Activated T-cell treated with anti-CD3 and anti-CD28 coated beads for 4 hours (primary cell): ENCODE results near the gene AFAP1.

Experiments
- DNase-seq: peaks from one replicate; pipeline ENCODE4 v3.0.0-alpha.2; 2020

AFAP1 gene

DNA sequence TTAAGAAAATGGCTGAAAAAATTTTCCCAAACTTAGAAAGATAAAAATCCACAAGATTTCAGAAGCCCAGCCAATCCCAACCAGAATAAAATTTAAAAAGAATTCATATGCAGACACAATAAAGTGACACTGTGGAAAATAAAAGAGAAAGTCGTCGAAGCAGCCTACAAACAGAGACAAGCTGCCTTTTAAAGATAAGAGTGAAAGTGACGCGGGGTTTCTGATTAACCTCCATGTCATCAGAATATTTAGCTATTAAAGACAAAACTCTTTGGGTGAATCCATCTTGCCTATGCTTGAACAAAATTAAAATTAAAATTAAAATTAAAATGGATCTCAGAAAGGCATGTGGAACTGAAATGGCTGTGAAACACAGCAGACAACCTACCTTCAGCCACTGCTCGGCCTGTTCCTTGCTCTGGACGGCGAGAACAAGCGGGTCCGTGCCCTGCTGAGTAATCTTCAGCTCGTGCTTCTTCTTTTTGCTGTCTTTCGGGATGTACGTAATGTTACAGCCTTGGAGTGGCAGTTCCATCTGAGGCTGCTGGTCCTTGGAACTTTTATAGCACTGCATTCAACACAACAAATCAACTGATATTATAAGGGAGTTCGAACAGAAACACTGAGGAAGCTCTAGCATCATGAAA is 101.4 kb downstream of the AFAP1 start:
- DNase-seq, result no peak

DNA sequence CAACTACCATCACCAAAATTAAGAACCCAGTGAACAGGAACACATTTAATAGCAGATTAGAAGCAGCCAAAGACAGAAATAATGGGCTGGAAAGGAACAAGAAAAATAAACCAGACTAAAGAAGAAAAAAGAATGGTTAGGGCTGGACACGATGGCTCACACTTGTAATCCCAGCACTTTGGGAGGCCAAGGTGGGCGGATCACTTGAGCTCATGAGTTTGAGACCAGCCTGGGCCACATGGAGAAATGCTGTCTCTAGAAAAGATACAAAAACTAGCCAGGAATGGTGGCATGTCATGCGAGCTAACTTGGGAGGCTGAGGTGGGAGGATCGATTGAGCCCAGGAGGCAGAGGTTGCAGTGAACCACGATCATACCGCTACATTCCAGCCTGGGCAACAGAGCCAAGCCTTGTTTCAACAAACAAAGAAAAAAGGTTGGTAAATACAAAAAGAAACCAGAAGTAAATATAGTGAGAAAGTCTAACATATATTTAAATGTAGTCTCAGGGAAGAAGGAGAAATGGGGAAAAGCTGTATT is 102.0 kb downstream of the AFAP1 start:
- no peak for DNase-seq

DNA sequence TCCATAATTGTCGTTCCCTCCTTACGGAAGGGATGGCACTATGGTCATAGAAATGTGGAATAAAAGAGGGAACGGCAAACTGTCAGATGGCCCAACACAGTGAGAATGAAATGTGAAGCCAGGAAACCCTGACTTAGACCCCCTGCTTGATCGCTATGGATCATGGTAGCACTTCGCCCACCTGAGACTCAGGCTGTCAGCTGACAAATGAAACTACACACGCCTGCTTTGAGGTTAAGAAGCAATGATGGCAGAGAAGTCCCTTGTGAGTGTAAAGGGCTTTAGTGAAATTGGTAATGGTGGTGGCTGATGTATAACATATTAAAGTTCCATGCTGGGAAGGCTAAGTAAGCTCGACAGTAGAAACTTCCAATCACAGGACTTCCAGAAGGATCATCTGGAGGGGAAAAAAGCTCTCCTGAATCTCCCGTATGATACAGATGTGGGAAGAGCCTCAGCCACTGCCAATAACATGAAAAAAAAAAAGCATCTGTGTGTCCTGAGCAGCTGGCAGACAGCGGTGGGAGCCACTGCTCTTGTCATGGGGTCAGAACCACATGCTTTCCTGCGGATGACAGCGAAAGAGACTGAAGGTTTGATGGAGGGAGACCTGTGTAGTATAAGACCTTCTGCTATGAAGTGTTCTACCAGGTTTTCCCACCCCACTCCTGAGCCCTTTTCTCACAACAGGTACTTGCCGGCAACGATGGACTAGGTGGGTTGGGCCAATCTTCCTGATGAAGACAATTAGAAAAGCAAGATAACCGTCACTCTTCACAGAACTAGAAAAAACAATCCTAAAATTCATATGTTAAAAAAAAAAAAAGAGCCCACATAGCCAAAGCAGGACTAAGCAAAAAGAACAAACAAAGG is 107.6 kb downstream of the AFAP1 start:
- no peak for DNase-seq

DNA sequence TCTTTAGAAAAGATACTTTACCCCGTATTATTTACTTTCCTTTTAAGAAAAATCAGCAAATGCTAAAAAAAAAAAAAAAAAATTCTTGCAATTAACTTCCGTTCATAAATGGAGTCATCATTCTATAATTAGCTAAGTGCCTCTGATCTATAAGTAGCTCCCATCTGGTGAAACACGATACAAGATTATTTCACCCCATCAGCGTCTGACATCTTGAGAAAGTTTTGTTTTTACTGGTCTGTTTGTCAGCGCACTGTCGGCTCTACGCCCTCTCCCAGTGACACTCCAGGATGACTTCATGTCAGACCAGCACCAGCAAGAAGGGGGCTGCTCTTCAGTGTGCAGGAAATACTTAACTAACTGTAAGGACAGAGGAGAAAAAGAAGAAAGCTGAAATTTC is 108.3 kb downstream of the AFAP1 start:
- DNase-seq, result no peak

DNA sequence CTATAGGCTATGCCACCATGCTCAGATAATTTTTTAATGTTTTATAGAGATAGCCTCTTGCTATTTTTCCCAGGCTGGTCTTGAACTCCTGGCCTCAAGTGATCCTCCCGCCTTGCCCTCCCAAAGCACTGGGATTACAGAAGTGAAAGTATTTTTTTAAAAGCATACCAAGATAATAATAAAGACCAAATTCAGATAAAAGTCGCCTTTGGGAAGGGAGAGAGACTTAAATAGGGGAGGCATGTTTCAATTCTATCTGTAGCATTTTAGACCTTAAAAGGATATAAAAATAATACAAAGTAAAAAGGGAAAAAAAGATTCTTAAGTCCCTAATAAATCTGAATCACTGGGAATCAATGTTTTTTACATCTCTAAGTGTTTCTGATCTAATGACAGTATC is 108.9 kb downstream of the AFAP1 start:
- no peak for DNase-seq

DNA sequence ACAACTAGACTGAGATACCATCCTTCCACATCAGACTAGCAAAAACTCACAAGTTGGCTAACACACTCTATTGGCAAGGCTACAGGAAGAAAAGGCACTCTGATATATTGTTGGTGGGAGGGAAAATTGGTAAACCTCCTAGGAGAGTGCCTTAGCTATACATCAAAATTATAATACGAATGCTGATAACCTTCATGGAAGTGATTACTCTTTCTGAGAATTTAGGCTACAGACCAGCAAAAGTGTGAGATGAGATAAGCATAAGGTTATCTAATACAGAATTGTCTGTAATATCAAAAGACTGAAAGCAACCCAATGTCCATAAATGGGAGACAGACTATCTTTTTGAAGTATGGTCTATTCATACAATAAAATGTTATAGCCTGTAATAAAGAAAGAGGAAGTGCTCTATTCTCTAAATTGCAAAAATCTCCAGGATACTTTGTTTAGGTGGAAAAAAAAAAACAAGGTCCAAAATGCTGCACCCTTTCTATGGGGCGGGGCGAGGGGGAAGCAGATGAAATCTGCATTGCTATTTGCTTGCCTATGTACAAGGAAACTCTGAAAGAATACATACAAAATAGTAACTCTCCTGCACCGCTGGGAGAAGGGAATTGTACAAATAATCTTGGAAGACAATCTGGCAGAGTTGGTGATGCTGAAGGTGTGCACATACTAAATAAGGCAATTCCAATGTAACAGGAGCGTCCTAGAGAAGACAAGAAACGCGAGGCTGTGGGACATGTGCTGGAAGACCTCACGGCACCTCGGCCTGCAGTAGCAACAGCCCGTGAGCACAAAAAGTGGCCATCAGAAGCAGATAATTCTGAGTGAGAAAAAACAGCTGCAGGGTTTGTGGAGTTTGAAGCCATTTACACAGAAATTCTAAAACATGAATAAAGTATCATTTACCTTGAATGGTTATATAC is 109.7 kb downstream of the AFAP1 start:
- DNase-seq, result no peak

DNA sequence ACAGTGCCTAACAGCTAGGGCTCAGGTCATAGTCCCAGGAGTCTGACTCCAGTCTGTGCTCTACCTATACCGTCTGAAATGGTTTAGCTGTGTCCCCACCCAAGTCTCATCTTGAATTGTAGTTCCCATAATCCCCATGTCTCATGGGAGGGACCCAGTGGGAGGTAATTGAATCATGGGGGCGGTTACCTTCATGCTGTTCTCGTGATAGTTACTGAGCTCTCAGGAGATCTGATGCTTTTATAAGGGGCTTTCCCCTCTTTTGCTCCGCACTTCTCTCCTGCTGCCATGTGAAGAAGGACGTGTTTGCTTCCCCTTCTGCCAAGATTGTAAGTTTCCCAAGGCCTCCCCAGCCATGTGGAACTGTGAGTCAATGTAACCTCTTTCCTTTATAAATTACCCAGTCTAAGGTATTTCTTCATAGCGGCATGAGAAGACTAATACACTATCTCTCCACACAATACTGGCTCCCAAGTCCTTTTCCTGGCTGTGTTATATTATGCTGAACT is 110.8 kb downstream of the AFAP1 start:
- DNase-seq, result no peak

DNA sequence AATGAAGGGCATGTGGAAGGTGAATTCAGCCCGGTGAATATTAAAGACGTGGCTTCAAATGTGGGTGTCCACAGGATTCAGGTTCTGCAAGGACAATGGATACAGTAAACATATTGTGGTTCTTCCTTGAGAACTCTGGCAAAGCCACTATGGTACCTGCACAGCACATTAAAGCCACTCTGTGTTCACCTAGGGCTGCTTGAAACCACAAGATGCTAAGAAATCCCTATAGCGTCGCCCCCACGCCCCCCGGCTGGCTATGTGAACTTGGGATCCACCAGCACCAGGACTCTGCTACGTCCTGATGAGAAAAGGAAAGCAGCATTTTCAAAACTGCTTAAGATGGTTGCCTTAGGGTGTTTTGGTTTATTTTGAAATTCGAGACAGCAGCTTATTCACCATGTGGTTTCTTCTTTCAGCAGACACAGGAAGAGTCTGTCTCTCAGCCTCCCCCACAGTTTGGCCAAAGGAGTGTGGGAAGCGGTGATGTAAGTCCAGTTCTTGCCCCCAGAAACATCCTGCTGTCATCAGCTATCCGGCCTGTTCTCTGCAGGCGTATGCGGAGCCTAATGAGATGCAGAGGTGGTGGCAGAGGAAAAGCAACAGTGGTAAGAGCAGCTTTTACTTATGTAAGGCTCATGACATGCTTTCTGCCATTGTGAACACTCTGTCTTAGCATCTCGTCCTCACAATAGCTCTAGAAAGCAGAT is 111.5 kb downstream of the AFAP1 start:
- peak; percentile 28 for DNase-seq

DNA sequence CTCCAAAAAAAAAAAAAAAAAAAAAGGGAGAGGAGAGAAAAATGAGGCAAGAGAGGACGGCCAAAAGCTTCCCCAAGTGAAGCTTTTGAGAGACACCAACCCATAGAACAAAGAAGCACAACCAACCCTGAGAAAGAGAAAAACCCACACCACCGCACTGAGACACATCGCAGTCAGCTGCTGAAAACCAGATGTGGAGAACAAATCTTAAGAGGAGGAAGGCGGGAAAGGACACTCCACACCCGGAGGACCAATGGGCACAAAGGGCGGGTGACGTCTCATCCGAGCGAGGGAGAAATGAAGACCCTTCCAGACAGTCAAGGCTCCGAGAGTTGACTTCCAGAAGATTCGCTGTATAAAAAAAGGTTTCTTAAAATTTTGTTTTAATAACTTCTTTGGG is 112.1 kb downstream of the AFAP1 start:
- no peak for DNase-seq

DNA sequence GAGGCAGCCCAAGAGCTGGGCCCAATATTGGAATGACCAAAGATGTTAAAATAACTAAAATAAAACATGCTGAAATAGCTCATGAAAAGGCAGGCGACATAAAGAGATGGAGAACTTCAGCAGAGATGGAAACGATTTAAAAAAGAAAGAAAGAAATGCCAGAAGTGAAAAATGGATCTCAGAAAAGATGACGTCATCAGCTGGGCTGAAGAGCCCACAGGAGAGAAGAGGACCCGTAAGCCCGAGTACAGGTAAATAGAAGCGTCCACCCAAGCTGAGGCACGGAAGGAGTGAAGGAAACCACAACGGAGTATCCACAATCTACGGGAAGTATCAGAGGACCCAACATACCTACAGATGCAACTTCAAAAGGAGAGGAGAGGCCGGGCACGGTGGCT is 112.8 kb downstream of the AFAP1 start:
- no peak for DNase-seq

DNA sequence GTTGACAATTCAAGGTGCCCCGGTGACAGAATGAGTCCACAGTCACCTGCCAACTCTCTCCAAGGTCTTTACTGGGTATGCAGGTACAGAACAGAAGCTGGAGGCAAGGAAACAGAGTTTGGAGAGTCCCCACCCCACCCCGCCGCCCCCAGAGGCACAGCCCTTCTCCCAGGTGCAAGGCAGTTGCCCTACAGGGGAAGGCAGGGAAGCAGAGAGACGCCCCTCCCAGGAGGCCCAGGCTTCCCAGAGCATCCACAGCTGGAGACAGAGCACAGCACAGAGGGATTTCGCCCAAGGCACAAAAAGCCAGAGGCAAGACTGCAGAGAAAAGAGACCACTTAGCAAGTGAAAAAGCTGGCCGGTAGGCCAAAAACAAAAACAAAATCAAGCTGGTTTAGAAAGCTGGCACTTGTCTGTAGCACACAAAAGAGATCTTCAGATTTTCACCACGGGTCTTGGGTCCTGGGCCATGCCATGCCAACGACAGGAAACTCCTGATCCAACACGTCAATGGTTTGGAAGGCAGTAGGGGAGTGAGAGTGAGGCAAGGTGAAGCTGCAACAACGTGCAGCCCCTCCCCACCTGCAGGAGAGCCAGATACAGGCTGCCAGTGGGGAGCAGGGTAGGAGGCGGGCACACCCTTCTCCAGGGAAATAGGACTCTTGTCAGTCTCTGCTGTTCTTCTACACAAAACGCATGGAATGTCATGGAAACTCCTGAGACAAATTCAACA is 113.3 kb downstream of the AFAP1 start:
- DNase-seq, result no peak

DNA sequence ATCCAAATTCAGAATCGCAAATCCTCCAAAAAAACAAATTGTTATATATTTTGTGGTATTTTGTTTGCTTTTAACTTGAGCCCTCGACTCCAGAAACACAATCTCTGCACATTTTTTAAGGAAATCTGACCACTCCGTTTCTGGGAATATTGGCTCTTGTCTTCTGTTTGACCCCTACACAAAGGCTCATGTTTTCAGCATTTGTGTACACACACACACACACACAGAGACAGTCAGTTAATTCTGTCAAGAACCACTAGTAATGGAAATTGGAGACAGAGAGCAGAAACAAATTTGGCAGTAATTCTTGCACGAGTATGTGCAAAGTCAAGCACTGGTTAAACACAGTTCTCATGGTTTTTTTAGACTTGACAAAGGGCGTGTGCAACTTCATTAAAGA is 115.4 kb downstream of the AFAP1 start:
- no peak for DNase-seq

DNA sequence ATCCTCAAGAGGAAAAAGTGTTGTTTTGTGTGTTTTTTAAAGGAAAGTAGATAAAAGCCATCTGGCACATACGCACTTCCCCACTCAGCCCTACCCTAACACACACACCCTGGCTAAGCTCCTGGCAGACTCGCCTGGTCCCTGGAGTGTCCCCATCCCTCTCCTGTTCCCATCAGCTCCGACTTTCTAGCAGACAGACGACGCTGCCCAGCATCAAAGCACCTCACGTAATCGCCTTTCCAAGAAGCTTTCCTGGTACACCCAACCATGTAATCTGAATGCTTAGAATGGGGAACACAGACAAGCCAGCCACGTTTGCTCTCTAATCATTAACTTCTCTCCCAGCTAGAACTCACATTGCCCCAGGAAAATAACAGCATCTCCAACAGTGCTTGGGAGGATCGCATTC is 116.2 kb downstream of the AFAP1 start:
- DNase-seq, result no peak

DNA sequence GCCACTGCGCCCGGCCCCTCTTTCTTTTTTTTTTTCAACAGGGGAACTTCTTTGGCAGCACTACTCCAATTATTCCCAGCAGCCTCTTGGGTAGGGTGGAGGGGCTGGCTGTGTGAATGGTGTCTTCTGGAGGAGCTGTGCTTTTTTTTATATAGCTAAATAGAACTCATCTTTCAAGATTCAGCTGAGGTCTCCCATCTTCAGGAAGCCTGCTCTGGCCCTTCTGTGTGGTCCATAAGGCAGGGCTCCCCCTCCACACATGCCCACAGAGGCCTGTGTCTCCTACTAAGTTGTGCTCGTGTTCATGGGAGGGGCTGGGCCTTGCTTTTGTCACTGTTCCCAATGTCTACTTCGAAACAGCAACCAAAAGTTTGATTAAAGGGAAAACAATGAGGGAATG is 116.8 kb downstream of the AFAP1 start:
- DNase-seq, result no peak

DNA sequence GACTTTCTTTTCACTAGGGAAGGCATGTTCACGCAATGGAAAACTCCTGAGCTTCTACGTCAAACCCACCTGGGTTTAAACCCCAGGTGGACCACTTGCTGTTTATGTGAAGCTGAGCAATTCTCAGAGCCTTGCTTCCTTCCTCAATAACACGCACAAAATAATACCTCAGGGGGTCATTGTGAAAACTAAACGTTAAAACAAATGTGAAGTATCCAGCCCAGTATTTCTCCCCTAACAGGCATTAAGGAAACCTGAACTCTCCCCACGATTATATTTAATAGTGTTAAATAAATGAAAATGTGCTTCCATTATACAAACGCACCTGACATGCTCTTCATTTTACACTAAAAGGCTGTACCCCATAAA is 117.5 kb downstream of the AFAP1 start:
- no peak for DNase-seq

DNA sequence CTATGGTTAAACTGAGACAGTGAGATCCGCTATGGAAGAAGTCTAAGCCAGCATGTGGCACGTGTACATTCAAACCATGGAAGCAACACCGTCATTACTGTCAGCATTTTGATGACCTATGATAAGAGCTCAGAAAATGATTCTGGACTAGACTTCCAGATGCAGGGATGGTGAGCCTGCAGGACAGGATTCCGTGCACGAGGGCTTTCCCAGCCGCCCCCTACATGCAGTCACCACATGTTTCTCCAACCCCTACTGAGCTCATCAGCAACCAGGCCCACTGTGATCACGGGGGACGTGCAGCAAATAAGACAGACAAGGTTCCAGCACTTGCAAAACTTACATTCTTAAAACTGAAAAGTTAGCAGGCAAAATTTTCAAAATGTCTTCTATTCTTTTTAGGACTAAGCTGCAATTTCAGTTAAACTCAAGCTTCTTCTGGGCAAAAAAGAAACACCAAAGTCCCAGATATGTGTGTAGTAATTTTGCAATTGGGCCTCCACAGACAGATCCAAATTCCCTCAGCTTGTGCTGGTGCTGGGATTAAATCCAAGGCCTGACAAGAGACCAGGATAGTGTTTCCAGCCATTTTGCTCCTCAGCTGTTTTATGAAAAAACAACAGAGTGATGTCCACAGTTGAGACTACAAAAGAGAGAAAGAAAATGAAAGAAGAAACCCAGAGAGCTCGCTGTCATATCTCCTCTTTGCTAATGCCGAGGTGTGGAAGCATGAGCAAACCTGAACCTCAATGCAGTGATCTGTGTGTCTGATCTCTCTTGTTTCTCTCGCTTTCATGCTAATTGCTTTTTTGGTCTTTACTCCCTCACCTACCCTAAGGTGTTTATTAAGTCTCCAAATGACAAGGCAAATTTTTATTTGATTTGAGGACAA is 118.2 kb downstream of the AFAP1 start:
- no peak for DNase-seq

DNA sequence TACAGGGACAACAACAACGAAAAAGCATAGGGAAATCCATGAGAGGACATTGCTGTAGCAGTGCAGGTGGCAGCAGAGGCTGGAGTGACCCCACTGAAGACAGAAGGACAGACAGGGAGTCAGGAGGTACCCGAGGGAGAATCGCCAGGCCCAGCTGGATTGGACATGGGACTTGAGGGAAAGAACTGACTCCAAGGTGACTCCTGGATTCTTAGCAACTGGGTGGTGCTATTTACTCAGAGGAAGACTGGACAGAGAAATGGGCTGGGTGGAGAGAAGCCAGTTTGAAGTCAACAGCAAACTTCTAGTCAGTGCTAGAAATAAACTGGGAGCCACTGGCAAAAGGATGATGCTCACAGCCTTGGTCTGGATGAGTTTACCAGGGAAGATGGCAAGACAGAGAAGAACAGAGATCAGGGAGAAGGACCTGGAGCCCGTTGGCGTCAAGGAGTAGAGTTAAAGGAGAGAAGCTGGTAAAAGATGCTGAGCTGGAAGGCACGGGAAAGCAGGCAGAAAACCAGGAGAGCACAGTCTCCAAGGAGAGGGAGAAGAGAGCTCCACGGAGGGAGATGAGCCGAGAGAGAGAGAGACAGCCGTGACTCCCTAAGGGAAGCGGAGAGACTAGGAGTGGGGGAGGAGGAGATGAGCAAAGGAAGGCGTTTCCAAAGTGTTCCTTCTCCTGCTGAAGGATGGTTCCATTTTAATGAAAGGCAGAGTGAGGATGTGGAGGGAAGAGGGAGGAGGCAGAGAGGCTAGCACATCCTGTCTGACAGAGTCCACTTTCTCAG is 119.4 kb downstream of the AFAP1 start:
- DNase-seq, result no peak

DNA sequence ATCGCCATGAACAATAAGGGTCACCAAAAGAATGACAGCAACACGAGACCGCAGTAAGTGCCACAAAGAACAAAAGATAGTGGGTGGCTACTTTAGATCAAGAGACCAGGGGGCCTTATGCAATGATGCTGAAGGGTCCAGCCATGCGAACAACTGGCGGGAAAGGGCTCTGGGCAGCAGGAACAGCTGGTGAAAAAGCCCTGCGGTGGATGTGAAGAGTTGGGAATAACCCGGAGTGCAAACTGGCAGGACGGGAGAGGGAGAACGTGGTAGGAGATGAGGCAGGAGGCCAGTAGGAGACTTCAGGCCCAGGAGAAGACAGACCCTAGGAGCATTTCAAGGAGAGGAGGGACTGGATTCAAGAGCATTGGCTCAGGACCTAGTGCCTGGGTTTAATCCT is 120.2 kb downstream of the AFAP1 start:
- no peak for DNase-seq

DNA sequence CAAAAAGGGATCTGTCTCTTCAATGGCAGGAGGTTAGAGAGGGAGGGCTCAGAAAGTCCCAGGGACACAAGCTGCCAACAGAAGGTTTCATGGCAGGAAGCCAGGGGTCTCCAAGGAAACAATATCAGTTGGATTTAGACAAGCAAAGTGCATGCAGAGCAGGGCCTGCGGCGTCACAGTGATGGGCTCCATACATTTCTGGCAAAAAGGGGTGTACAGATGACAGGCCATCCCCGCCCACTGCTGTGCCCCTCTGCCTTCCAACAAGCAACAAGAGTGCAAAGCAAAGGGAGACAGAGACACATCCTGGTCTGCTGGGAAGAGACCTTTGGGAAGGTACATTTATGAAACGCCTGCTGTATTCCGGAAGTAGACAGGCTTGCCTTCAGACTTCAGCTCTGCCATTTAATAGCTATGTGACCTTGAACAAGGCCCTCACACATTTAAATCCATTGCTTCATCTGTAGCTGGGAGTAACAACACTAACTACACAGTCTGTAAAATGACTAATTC is 121.2 kb downstream of the AFAP1 start:
- no peak for DNase-seq
